Esophagus muscularis mucosa (tissue), 4 donors: ENCODE data around the gene HEPHL1. TPM values are rescaled to one million over a fixed set of nuclear protein-coding genes. Genes with fewer than 3 reads are reported as not detected.

Experiments used
- DNase-seq: peaks from one replicate; pipeline ENCODE4 v3.0.0-alpha.2; 2017; ENCODE audit errors: extremely low spot score
- H3K27ac ChIP-seq, 4 donors: fragments of 200-600 bp; sonication (generic); replicated peaks in 1 of 4; 1 replicate in 3 of 4; 2 replicates in 1 of 4; pipeline ENCODE4 v1.5.1; 2016 to 2019; ENCODE audit warnings: mild to moderate bottlenecking in 1 of 4
- H3K27me3 ChIP-seq, 4 donors: fragments of 200-600 bp; sonication (generic); one replicate each; pipeline versions ENCODE4 v1.5.1 to v1.6.0; 2016 to 2019
- H3K36me3 ChIP-seq, 4 donors: fragments of 200-600 bp; sonication (generic); one replicate each; pipeline ENCODE4 v1.5.1; 2016 to 2019
- H3K4me1 ChIP-seq, 4 donors: fragments of 200-600 bp; sonication (generic); one replicate each; pipeline ENCODE4 v1.5.1; 2016 to 2019
- H3K4me3 ChIP-seq, 4 donors: fragments of 200-600 bp; sonication (generic); 1 replicate in 2 of 4; 2 replicates in 2 of 4; pipeline ENCODE4 v1.5.1; 2016 to 2019; ENCODE audit warnings: mild to moderate bottlenecking in 4 of 4, moderate library complexity in 1 of 4
- H3K9me3 ChIP-seq, 4 donors: fragments of 200-600 bp; sonication (generic); 1 replicate in 3 of 4; 2 replicates in 1 of 4; pipeline ENCODE4 v1.5.1; 2016 to 2019
- CTCF ChIP-seq, 3 experiments: fragments of 200-600 bp in 2 of 3; fragments of 450-650 bp in 1 of 3; sonication (generic) in 2 of 3; IDR thresholded peaks; one replicate each; pipeline ENCODE4 v1.5.1; 2017 to 2019; ENCODE audit warnings: antibody characterized with exemption in 3 of 3, mild to moderate bottlenecking in 2 of 3, moderate library complexity in 1 of 3
- EP300 ChIP-seq: sonication (generic); formaldehyde crosslinking; IDR thresholded peaks from one replicate; pipeline ENCODE4 v1.6.1; 2017; ENCODE audit warnings: antibody characterized with exemption
- POLR2A ChIP-seq: fragments of 450-650 bp; IDR thresholded peaks from one replicate; pipeline ENCODE4 v1.6.1; 2017; ENCODE audit warnings: antibody characterized with exemption, moderate library complexity, mild to moderate bottlenecking, low read depth
- POLR2AphosphoS5 ChIP-seq, 2 donors: sonication (generic); formaldehyde crosslinking; IDR thresholded peaks; one replicate each; pipeline ENCODE4 v1.6.1; 2017; ENCODE audit warnings: antibody characterized with exemption in 2 of 2
- WGBS: methylation state at CpG from one replicate; pipeline ENCODE4 v1.1.5; 2018; 5-methylcytosine and 5-hydroxymethylcytosine counted together
- intact Hi-C: fragments of 100-400 bp; cut with DNase I; formaldehyde crosslinking; loops from one replicate; pipeline ENCODE4 v1.15.1; 2023
- total RNA-seq, 4 donors: library from RNA; depleted of rRNA; stranded (reverse); fragments of >200 nt; gene quantifications; one replicate each; pipeline versions ENCODE4 v1.1.0 to v1.2.1, GENCODE V29; 2016

HEPHL1 gene
- total RNA-seq, 4 donors from 2014 or later, result 0.42 TPM; not detected in 3

DNA sequence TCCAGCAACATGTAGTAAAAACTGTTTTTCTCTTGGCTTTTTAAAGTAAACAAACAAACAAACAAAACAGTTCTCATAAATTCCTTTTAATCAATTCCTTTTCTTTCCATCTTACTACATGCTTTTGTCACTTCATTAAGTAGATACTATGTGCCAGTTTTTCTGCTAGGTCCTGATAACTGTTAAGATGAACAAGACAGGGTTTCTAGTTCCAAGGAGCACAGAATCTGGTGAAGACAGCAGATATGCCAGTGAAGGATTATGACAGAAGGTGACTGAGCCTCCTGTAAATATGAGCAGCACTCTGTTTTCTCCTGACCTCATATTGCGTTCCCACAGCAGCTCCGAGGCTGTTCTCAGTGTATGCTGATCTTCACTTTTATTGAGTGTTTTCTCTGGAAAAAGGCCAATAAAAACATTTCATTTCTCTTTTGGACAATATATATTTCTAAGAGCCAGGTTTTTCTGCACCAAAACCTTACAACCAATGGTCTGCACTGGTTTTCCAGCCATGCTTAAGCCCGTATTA is 45.8 kb downstream of the HEPHL1 start:
- no peak overlapping the region for H3K27ac ChIP-seq
- no peaks in the 10 kb centered on the region for H3K9me3 ChIP-seq
- intact Hi-C loops, result no loop called here
- H3K4me3 ChIP-seq, result no peak overlapping the region
- no peaks in the 10 kb centered on the region for H3K27me3 ChIP-seq
- TF ChIP-seq EP300 (no peak), CTCF (IDR thresholded peaks at IDR 0.05) (no peak), POLR2AphosphoS5 (IDR thresholded peaks at IDR 0.05) (no peak), POLR2A (no peak)
- no peaks in the 10 kb centered on the region for H3K4me1 ChIP-seq
- WGBS, result 58% methylated on average over 3 of the region's 3 CpGs
- no peaks in the 10 kb centered on the region for H3K36me3 ChIP-seq
- no peak for DNase-seq

- no peaks in the 10 kb centered on the region for H3K4me1 ChIP-seq
- intact Hi-C loops, result no loop called here
- WGBS, result 87% methylated on average over 2 of the region's 2 CpGs
- H3K27ac ChIP-seq, result no peak overlapping the region
- no peaks in the 10 kb centered on the region for H3K9me3 ChIP-seq
- TF ChIP-seq POLR2A (no peak), POLR2AphosphoS5 (IDR thresholded peaks at IDR 0.05) (no peak), EP300 (no peak), CTCF (IDR thresholded peaks at IDR 0.05) (no peak)
- H3K36me3 ChIP-seq, result no peaks in the 10 kb centered on the region
- no peak for DNase-seq
- H3K4me3 ChIP-seq, result no peak overlapping the region
- no peaks in the 10 kb centered on the region for H3K27me3 ChIP-seq
Measured at GRCh38 chr11:94068764-94069163, 47.6 kb downstream of the HEPHL1 start.

GRCh38 chr11:94077552-94078293 is 56.6 kb downstream of the HEPHL1 start:
- Histone ChIP-seq H3K4me1 (no peaks in the 10 kb centered on the region), H3K27me3 (no peaks in the 10 kb centered on the region), H3K27ac (no peak overlapping the region), H3K9me3 (peaks cover 0 to 6% (median 0%) of the 10 kb centered on the region in 4 donors), H3K4me3 (no peak overlapping the region), H3K36me3 (no peaks in the 10 kb centered on the region)
- no peak for TF ChIP-seq POLR2A
- TF ChIP-seq CTCF (IDR thresholded peaks at IDR 0.05), result no peak
- TF ChIP-seq EP300, result no peak
- TF ChIP-seq POLR2AphosphoS5 (IDR thresholded peaks at IDR 0.05), result no peak
- intact Hi-C loops, result no loop called here
- WGBS, result 59% methylated on average over 2 of the region's 2 CpGs
- no peak for DNase-seq

- H3K9me3 ChIP-seq, result peaks cover 0 to 6% (median 0%) of the 10 kb centered on the region in 4 donors
- DNase-seq, result no peak
- intact Hi-C loops, result no loop called here
- no peak overlapping the region for H3K4me3 ChIP-seq
- H3K36me3 ChIP-seq, result no peaks in the 10 kb centered on the region
- WGBS, result 91% methylated on average over 1 of the region's 1 CpG
- H3K4me1 ChIP-seq, result no peaks in the 10 kb centered on the region
- H3K27me3 ChIP-seq, result no peaks in the 10 kb centered on the region
- TF ChIP-seq POLR2AphosphoS5 (IDR thresholded peaks at IDR 0.05) (no peak), POLR2A (no peak), CTCF (IDR thresholded peaks at IDR 0.05) (no peak), EP300 (no peak)
- H3K27ac ChIP-seq, result no peak overlapping the region
Measured at GRCh38 chr11:94084164-94084563, 63.0 kb downstream of the HEPHL1 start.

DNA sequence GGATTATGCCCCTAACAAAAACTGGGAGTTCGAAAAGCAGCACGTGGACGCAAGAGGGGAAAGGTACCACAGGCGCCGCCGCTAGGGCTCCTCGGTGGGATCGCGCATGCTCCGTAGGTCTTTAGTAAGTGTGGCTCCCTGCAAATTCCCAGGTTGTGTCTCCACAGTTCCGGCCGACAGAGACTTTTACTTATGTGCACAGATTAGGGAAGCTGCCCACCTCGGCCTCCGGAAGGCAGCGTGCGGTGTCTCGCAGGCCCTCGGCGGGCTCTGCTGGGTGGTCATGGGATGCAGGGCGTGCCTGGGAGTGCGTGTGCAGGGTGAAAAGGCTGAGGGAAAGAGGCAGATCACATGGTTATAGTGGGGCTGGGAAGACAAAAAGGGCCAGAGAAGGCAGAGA is 67.8 kb downstream of the HEPHL1 start:
- TF ChIP-seq POLR2AphosphoS5 (IDR thresholded peaks at IDR 0.05) (no peak), EP300 (no peak), CTCF (IDR thresholded peaks at IDR 0.05) (no peak), POLR2A (no peak)
- intact Hi-C loops, result no loop called here
- DNase-seq, result no peak
- no peaks in the 10 kb centered on the region for H3K27me3 ChIP-seq
- WGBS, result 89% methylated on average over 21 of the region's 21 CpGs
- H3K4me3 ChIP-seq, result no peak overlapping the region
- peaks cover 0 to 8% (median 0%) of the 10 kb centered on the region in 4 donors for H3K9me3 ChIP-seq
- H3K36me3 ChIP-seq, result no peaks in the 10 kb centered on the region
- H3K4me1 ChIP-seq, result no peaks in the 10 kb centered on the region
- H3K27ac ChIP-seq, result no peak overlapping the region
